ENCODE results near the gene NUP37. TPM values are rescaled to one million over a fixed set of nuclear protein-coding genes. Genes with fewer than 3 reads are reported as not detected.
A peak's percentile ranks its signal among the peaks of the same experiment; 100 is the strongest.

NUP37 gene
- total RNA-seq, 1 experiment from 2014 or later, result 32.3 TPM

DNA sequence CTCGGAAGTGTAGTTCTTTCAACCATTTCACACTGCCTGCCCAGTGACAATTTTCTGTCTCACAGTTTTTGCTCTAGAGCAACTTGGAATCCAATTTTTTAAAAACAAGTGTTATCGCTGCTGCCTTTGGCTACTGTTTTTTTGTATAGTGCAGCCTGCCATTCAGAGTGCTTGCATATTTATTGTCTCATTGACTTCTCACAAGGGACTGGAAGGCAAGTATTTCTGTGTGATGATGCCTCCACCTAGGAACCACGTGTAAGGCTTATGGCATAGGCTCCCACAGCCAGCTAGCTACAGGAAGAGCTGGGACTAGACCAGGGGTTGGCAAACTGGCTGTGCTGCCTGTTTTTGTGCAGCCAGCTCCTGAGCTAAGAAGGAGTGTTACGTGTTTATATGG is 972 bp upstream of the NUP37 start:
- Mint-ChIP-seq H3K27ac (ENCODE audit: low read depth, unreplicated experiment) (peak overlapping the region; percentile 97), H3K4me1 (ENCODE audit: insufficient read depth, unreplicated experiment) (peaks cover 11% of the 10 kb centered on the region), H3K4me3 (ENCODE audit: unreplicated experiment) (peak overlapping the region; percentile 91), H3K9me3 (ENCODE audit: unreplicated experiment) (no peaks in the 10 kb centered on the region), H3K36me3 (ENCODE audit: insufficient read depth, unreplicated experiment) (peaks cover 23% of the 10 kb centered on the region), H3K27me3 (ENCODE audit: insufficient read depth, unreplicated experiment) (no peaks in the 10 kb centered on the region)
- ChIA-PET CTCF (interaction anchor here (0.7 to 1.4 kb wide), 4 partner anchors 22 to 364 kb away, joined by 3 to 5 read pairs (median 4); no protein-coding TSS in a partner anchor), POLR2A (interaction anchor here (0.6 to 1.9 kb wide), 4 partner anchors 9 to 714 kb away, joined by 3 to 9 read pairs (median 4); partner anchors contain the start of genes ARL1 and WASHC3)
- intact Hi-C loops (cut with micrococcal nuclease), result no loop called here
- DNase-seq (ENCODE audit: unreplicated experiment), result peak; percentile 50
- TF ChIP-seq, protein P1, sequence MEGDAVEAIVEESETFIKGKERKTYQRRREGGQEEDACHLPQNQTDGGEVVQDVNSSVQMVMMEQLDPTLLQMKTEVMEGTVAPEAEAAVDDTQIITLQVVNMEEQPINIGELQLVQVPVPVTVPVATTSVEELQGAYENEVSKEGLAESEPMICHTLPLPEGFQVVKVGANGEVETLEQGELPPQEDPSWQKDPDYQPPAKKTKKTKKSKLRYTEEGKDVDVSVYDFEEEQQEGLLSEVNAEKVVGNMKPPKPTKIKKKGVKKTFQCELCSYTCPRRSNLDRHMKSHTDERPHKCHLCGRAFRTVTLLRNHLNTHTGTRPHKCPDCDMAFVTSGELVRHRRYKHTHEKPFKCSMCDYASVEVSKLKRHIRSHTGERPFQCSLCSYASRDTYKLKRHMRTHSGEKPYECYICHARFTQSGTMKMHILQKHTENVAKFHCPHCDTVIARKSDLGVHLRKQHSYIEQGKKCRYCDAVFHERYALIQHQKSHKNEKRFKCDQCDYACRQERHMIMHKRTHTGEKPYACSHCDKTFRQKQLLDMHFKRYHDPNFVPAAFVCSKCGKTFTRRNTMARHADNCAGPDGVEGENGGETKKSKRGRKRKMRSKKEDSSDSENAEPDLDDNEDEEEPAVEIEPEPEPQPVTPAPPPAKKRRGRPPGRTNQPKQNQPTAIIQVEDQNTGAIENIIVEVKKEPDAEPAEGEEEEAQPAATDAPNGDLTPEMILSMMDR (IDR thresholded peaks at IDR 0.05; ENCODE audit: unreplicated experiment), result no peak
- TSS peak; percentile 49 for BruUV-seq (replicated peaks)

DNA sequence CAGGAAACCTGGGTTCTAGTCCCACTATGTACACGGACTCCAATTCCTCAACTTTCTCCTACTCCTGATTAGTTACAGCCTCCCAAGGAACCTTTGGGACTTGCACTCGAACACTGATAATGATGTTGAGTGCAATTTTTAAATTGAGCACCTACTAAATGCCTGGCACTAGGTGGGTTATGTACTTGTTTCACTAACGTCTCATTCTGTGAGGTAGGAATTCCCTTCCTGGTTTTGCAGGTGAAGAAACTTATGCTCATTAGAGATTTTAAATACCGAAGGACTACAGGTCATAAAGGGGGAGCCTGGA is 605 bp upstream of the NUP37 start:
- intact Hi-C loops (cut with micrococcal nuclease), result no loop called here

GRCh38 chr12:102118874-102119273 is 1.0 kb downstream of the NUP37 start:
- ChIA-PET POLR2A (interaction anchor here (1.0 to 1.5 kb wide), 4 partner anchors 22 to 289 kb away, joined by 3 read pairs; no protein-coding TSS in a partner anchor), CTCF (interaction anchor here (0.6 to 0.8 kb wide), 5 partner anchors 23 to 760 kb away, joined by 3 to 4 read pairs (median 3); no protein-coding TSS in a partner anchor)
- TF ChIP-seq, protein P1 (IDR thresholded peaks at IDR 0.05; ENCODE audit: unreplicated experiment), result no peak
- no peaks in the 10 kb centered on the region for H3K27me3 Mint-ChIP-seq (ENCODE audit: insufficient read depth, unreplicated experiment)
- no peaks in the 10 kb centered on the region for H3K9me3 Mint-ChIP-seq (ENCODE audit: unreplicated experiment)
- BruUV-seq (replicated peaks), result TSS peak; percentile 44
- no peak for DNase-seq (ENCODE audit: unreplicated experiment)
- H3K4me3 Mint-ChIP-seq (ENCODE audit: unreplicated experiment), result peak overlapping the region; percentile 91
- peaks cover 11% of the 10 kb centered on the region for H3K4me1 Mint-ChIP-seq (ENCODE audit: insufficient read depth, unreplicated experiment)
- H3K27ac Mint-ChIP-seq (ENCODE audit: low read depth, unreplicated experiment), result no peak overlapping the region
- intact Hi-C loops (cut with micrococcal nuclease), result no loop called here
- H3K36me3 Mint-ChIP-seq (ENCODE audit: insufficient read depth, unreplicated experiment), result peaks cover 23% of the 10 kb centered on the region

More for the DNA sequence above, 605 bp upstream of the NUP37 start:
- Mint-ChIP-seq H3K4me3 (ENCODE audit: unreplicated experiment) (peak overlapping the region; percentile 91), H3K27ac (ENCODE audit: low read depth, unreplicated experiment) (peak overlapping the region; percentile 97), H3K36me3 (ENCODE audit: insufficient read depth, unreplicated experiment) (peaks cover 26% of the 10 kb centered on the region), H3K4me1 (ENCODE audit: insufficient read depth, unreplicated experiment) (peaks cover 13% of the 10 kb centered on the region), H3K9me3 (ENCODE audit: unreplicated experiment) (no peaks in the 10 kb centered on the region), H3K27me3 (ENCODE audit: insufficient read depth, unreplicated experiment) (no peaks in the 10 kb centered on the region)
- CTCF ChIA-PET, result interaction anchor here (1.4 kb wide), 1 partner anchor 23 kb away, joined by 4 read pairs; no protein-coding TSS in a partner anchor
- no TSS peak for BruUV-seq (replicated peaks)
- DNase-seq (ENCODE audit: unreplicated experiment), result no peak
- TF ChIP-seq, protein P1 (IDR thresholded peaks at IDR 0.05; ENCODE audit: unreplicated experiment), result no peak
- POLR2A ChIA-PET, result interaction anchor here (0.6 to 1.5 kb wide), 3 partner anchors 56 to 713 kb away, joined by 3 read pairs; partner anchors contain the start of genes ARL1 and WASHC3

- intact Hi-C loops (cut with micrococcal nuclease), result no loop called here
- H3K36me3 Mint-ChIP-seq (ENCODE audit: insufficient read depth, unreplicated experiment), result peaks cover 23% of the 10 kb centered on the region
- TF ChIP-seq, protein P1 (IDR thresholded peaks at IDR 0.05; ENCODE audit: unreplicated experiment), result no peak
- H3K4me3 Mint-ChIP-seq (ENCODE audit: unreplicated experiment), result no peak overlapping the region
- H3K27ac Mint-ChIP-seq (ENCODE audit: low read depth, unreplicated experiment), result no peak overlapping the region
- no TSS peak for BruUV-seq (replicated peaks)
- ChIA-PET CTCF (interaction anchor here (0.6 to 1.2 kb wide), 4 partner anchors 36 to 368 kb away, joined by 3 to 4 read pairs (median 4); partner anchors contain the start of gene WASHC3), POLR2A (no interaction called here)
- H3K27me3 Mint-ChIP-seq (ENCODE audit: insufficient read depth, unreplicated experiment), result no peaks in the 10 kb centered on the region
- H3K4me1 Mint-ChIP-seq (ENCODE audit: insufficient read depth, unreplicated experiment), result peaks cover 11% of the 10 kb centered on the region
- H3K9me3 Mint-ChIP-seq (ENCODE audit: unreplicated experiment), result no peaks in the 10 kb centered on the region
- DNase-seq (ENCODE audit: unreplicated experiment), result no peak
These were observed 3.5 kb downstream of the NUP37 start for GRCh38 chr12:102116392-102116791.
